Measurements from ENCODE around the gene TMEM182. TPM values are rescaled to one million over a fixed set of nuclear protein-coding genes. Genes with fewer than 3 reads are reported as not detected.

TMEM182 gene
- total RNA-seq, 1 experiment from 2014 or later: 3.2 TPM

- H3K9me3 ChIP-seq (ENCODE audit: low read depth, low read length, poor library complexity, severe bottlenecking): no peaks in the 10 kb centered on the region
- no peaks in the 10 kb centered on the region for H3K36me3 ChIP-seq (ENCODE audit: insufficient read depth, low read length, poor library complexity, severe bottlenecking)
- CTCF ChIA-PET: no interaction called here
- no peak overlapping the region for H3K27ac ChIP-seq (ENCODE audit: low read depth, low read length, poor library complexity, severe bottlenecking)
- intact Hi-C loops (cut with micrococcal nuclease; ENCODE audit: unreplicated experiment): no loop called here
- H3K27me3 ChIP-seq (replicated peaks; ENCODE audit: insufficient read depth, low read depth, low read length, poor library complexity): no peaks in the 10 kb centered on the region
- no peak overlapping the region for H3K4me3 ChIP-seq (ENCODE audit: low read depth, low read length, poor library complexity, severe bottlenecking)
- POLR2A ChIA-PET (ENCODE audit: low non-redundant PET): no interaction called here
- TF ChIP-seq CTCF (conservative IDR thresholded peaks at IDR 0.05; ENCODE audit: low read depth, low read length) (no peak), EZH2 (IDR thresholded peaks at IDR 0.05; ENCODE audit: borderline replicate concordance, low read depth, low read length, poor library complexity, severe bottlenecking) (no peak)
- no peak for DNase-seq (ENCODE audit: low spot score)
- no peaks in the 10 kb centered on the region for H3K4me1 ChIP-seq (ENCODE audit: insufficient read depth, low read length, poor library complexity, severe bottlenecking)
- BruUV-seq (replicated peaks): no TSS peak
These were observed 16.4 kb downstream of the TMEM182 start for GRCh38 chr2:102778260-102778659.

- ChIA-PET CTCF (no interaction called here), POLR2A (ENCODE audit: low non-redundant PET) (no interaction called here)
- no peaks in the 10 kb centered on the region for H3K4me1 ChIP-seq (ENCODE audit: insufficient read depth, low read length, poor library complexity, severe bottlenecking)
- intact Hi-C loops (cut with micrococcal nuclease; ENCODE audit: unreplicated experiment): no loop called here
- no peaks in the 10 kb centered on the region for H3K9me3 ChIP-seq (ENCODE audit: low read depth, low read length, poor library complexity, severe bottlenecking)
- DNase-seq (ENCODE audit: low spot score): no peak
- H3K36me3 ChIP-seq (ENCODE audit: insufficient read depth, low read length, poor library complexity, severe bottlenecking): no peaks in the 10 kb centered on the region
- no peak overlapping the region for H3K27ac ChIP-seq (ENCODE audit: low read depth, low read length, poor library complexity, severe bottlenecking)
- H3K27me3 ChIP-seq (replicated peaks; ENCODE audit: insufficient read depth, low read depth, low read length, poor library complexity): no peaks in the 10 kb centered on the region
- TF ChIP-seq CTCF (conservative IDR thresholded peaks at IDR 0.05; ENCODE audit: low read depth, low read length) (no peak), EZH2 (IDR thresholded peaks at IDR 0.05; ENCODE audit: borderline replicate concordance, low read depth, low read length, poor library complexity, severe bottlenecking) (no peak)
- H3K4me3 ChIP-seq (ENCODE audit: low read depth, low read length, poor library complexity, severe bottlenecking): no peak overlapping the region
- BruUV-seq (replicated peaks): no TSS peak
These were observed 18.6 kb downstream of the TMEM182 start for GRCh38 chr2:102780467-102780866.

GRCh38 chr2:102782187-102782586, 20.4 kb downstream of the TMEM182 start:
- DNase-seq (ENCODE audit: low spot score): no peak
- no peaks in the 10 kb centered on the region for H3K36me3 ChIP-seq (ENCODE audit: insufficient read depth, low read length, poor library complexity, severe bottlenecking)
- H3K4me3 ChIP-seq (ENCODE audit: low read depth, low read length, poor library complexity, severe bottlenecking): no peak overlapping the region
- H3K9me3 ChIP-seq (ENCODE audit: low read depth, low read length, poor library complexity, severe bottlenecking): no peaks in the 10 kb centered on the region
- no peak overlapping the region for H3K27ac ChIP-seq (ENCODE audit: low read depth, low read length, poor library complexity, severe bottlenecking)
- no peaks in the 10 kb centered on the region for H3K4me1 ChIP-seq (ENCODE audit: insufficient read depth, low read length, poor library complexity, severe bottlenecking)
- TF ChIP-seq EZH2 (IDR thresholded peaks at IDR 0.05; ENCODE audit: borderline replicate concordance, low read depth, low read length, poor library complexity, severe bottlenecking) (no peak), CTCF (conservative IDR thresholded peaks at IDR 0.05; ENCODE audit: low read depth, low read length) (no peak)
- CTCF ChIA-PET: no interaction called here
- no peaks in the 10 kb centered on the region for H3K27me3 ChIP-seq (replicated peaks; ENCODE audit: insufficient read depth, low read depth, low read length, poor library complexity)
- BruUV-seq (replicated peaks): no TSS peak
- POLR2A ChIA-PET (ENCODE audit: low non-redundant PET): no interaction called here
- intact Hi-C loops (cut with micrococcal nuclease; ENCODE audit: unreplicated experiment): no loop called here

Data from A673 (cell line).